Heart left ventricle (tissue), 13 donors: Measurements from ENCODE around the gene CALML5.

ENCODE experiments used
- CTCF ChIP-seq, 12 donors: fragments of 200-600 bp; sonication (generic) in 4 of 12; IDR thresholded peaks; one replicate each; pipeline versions ENCODE4 v1.5.0 to v1.8.0; 2018 to 2022; ENCODE audit warnings: antibody characterized with exemption in 12 of 12, mild to moderate bottlenecking in 5 of 12
- POLR2A ChIP-seq, 2 donors: fragments of 450-650 bp; IDR thresholded peaks; one replicate each; pipeline ENCODE4 v1.6.1; 2017; ENCODE audit warnings: antibody characterized with exemption in 2 of 2, mild to moderate bottlenecking in 2 of 2, moderate library complexity in 2 of 2
- donor health status: ischemic (EF 13 %, LVEDD 7.1; RV severe dilation, severe dysfunction).
- donor health status: DM: no; HTN: yes; CAD: no.
- donor health status: DM: no; HTN: no; CAD: no.
- donor health status: ischemic (EF 25% LVEDD 6.9; RV normal size, moderate dysfunction).
- donor health status: ischemic (EF 25% LVEDD 5.7; RV mildly dilated, moderate dysfunction).
- donor health status: ischemic (EF 35%, LVEDD 5.7; RV mildly dilated, moderate dysfunction).
- donor health status: nonischemic (EF 11% LVEDD 7.7; RV severe dilation, severe dysfunction).
- donor health status: DM: yes; HTN: yes; CAD: no.
- donor health status: PGD.
- donor health status: ischemic (EF 29% LVEDD 5.4; RV normal size, mild dysfunction).
- donor health status: nonischemic (EF 23%, LVEDD 6.1; RV moderate dilation, normal function).

GRCh38 chr10:5477948-5478693, 21.2 kb downstream of the CALML5 start:
- TF ChIP-seq CTCF (IDR thresholded peaks at IDR 0.05), result no peak
- no peak for TF ChIP-seq POLR2A (IDR thresholded peaks at IDR 0.05)
